K562 (cell line): ENCODE data around the gene SIGLEC11. TPM values are rescaled to one million over a fixed set of nuclear protein-coding genes. Genes with fewer than 3 reads are reported as not detected.
A peak's percentile ranks its signal among the peaks of the same experiment; 100 is the strongest.

Source experiments
- ATAC-seq: fragments of 200-7000 bp; cut with Tn5 transposase; 3 replicates; pipeline ENCODE4 v1.9.1; 2020; ENCODE audit warnings: moderate library complexity
- BruUV-seq: library from RNA; stranded (reverse); fragments of 400-500 nt; replicated peaks from 2 replicates; lab custom pipeline; 2021; lab: Mats Ljungman, UMichigan
- CTCF ChIA-PET: fragments of 300-600 bp; formaldehyde crosslinking; extraction: SDS; loops from one replicate; lab custom pipeline; 2021; ENCODE audit warnings: low intra/inter-chr PET ratio; lab: Yijun Ruan, JAX
- POLR2A ChIA-PET: fragments of 300-600, 350-650 bp; sonication (Branson Sonifier 250); formaldehyde crosslinking; extraction: SDS; loops from one replicate; lab custom pipeline; 2021; ENCODE audit warnings: antibody characterized with exemption, inconsistent platforms; lab: Yijun Ruan, JAX
- DNase-seq, 4 experiments: peaks; one replicate each; pipeline versions ENCODE4 v3.0.0 to v3.0.0-alpha.2; 2011 to 2018; ENCODE audit warnings: low spot score in 3 of 4, mixed read lengths in 3 of 4; ENCODE audit errors: extremely low read depth in 1 of 4
- FAIRE-seq: peaks from 2 replicates; lab custom pipeline; 2011; peaks lifted over from hg19 to GRCh38; lab: Jason Lieb, UNC
- H2AFZ ChIP-seq: 2 replicates; pipeline ENCODE4 v1.6.0; 2011; ENCODE audit warnings: low read depth, low read length, control low read depth, inconsistent platforms
- H3K27ac ChIP-seq: fragments of 200-600 bp; 3 replicates; pipeline ENCODE4 v1.8.0; 2011; ENCODE audit warnings: low read depth, mild to moderate bottlenecking, control low read depth, inconsistent platforms, low read length, moderate library complexity, mixed read lengths; ENCODE audit errors: extremely low read depth
- H3K27me3 ChIP-seq, 2 experiments: fragments of 300-600 bp in 1 of 2; 2 replicates in 1 of 2; 3 replicates in 1 of 2; pipeline versions ENCODE4 v1.6.0 to v1.8.0; 2011; ENCODE audit warnings: inconsistent platforms in 2 of 2, low read length in 2 of 2, mild to moderate bottlenecking in 1 of 2, mixed read lengths in 1 of 2, moderate library complexity in 1 of 2; ENCODE audit not compliant: control insufficient read depth in 2 of 2, insufficient read depth in 2 of 2
- H3K36me3 ChIP-seq: fragments of 300-600 bp; 3 replicates; pipeline ENCODE4 v1.8.0; 2011; ENCODE audit warnings: mild to moderate bottlenecking, low read length, inconsistent platforms; ENCODE audit not compliant: control insufficient read depth, insufficient read depth
- H3K4me1 ChIP-seq, 2 experiments: fragments of 200-600 bp in 1 of 2; replicated peaks in 1 of 2; 2 replicates in 1 of 2; 3 replicates in 1 of 2; pipeline versions ENCODE4 v1.5.1 to v1.8.0; 2011; ENCODE audit warnings: inconsistent platforms in 2 of 2, low read length in 2 of 2, mild to moderate bottlenecking in 1 of 2, mixed read lengths in 1 of 2, moderate library complexity in 1 of 2; ENCODE audit not compliant: control insufficient read depth in 2 of 2, insufficient read depth in 2 of 2
- H3K4me2 ChIP-seq: 2 replicates; pipeline ENCODE4 v1.6.1; 2011; ENCODE audit warnings: low read length, control low read depth, inconsistent platforms, mixed read lengths; ENCODE audit not compliant: insufficient read depth
- H3K4me3 ChIP-seq: fragments of 200-600 bp; sonication (generic), shearing (Covaris generic); 2 replicates; pipeline ENCODE4 v1.5.1; 2016; ENCODE audit warnings: control low read depth, inconsistent platforms
- H3K79me2 ChIP-seq: fragments of 200-600 bp; 3 replicates; pipeline ENCODE4 v1.8.0; 2011; ENCODE audit warnings: low read length, inconsistent platforms; ENCODE audit not compliant: control insufficient read depth, insufficient read depth
- H3K9ac ChIP-seq, 2 experiments: 2 replicates each; pipeline versions ENCODE4 v1.6.0 to v1.6.1; 2011; ENCODE audit warnings: low read depth in 2 of 2, low read length in 2 of 2, control low read depth in 1 of 2, inconsistent platforms in 1 of 2, mild to moderate bottlenecking in 1 of 2, mixed read lengths in 1 of 2; ENCODE audit not compliant: insufficient read depth in 1 of 2
- H3K9me1 ChIP-seq: one replicate; pipeline ENCODE4 v1.6.0; 2011; ENCODE audit warnings: inconsistent platforms, mild to moderate bottlenecking, low read length, moderate library complexity; ENCODE audit not compliant: control insufficient read depth, insufficient read depth
- H3K9me3 ChIP-seq: replicated peaks from 2 replicates; pipeline ENCODE4 v1.5.1; 2011; ENCODE audit warnings: low read depth, low read length, inconsistent platforms; ENCODE audit not compliant: control insufficient read depth, insufficient read depth
- H4K20me1 ChIP-seq: replicated peaks from 2 replicates; pipeline ENCODE4 v1.6.1; 2011; ENCODE audit warnings: low read length, inconsistent platforms, mixed read lengths; ENCODE audit not compliant: control insufficient read depth, insufficient read depth
- COPS2 ChIP-seq: fragments of 450-650 bp; conservative IDR thresholded peaks from 2 replicates; pipeline ENCODE4 v1.6.1; 2016; ENCODE audit warnings: mild to moderate bottlenecking, moderate library complexity
- CREBBP ChIP-seq: IDR thresholded peaks from one replicate; pipeline ENCODE4 v1.6.1; 2012; ENCODE audit warnings: low read depth, mild to moderate bottlenecking, control low read depth, inconsistent platforms, low read length
- MYBL2 ChIP-seq, 2 experiments: fragments of 450-650 bp in 1 of 2; sonication (generic) in 1 of 2; formaldehyde crosslinking in 1 of 2; IDR thresholded peaks; 2 replicates each; pipeline versions ENCODE4 v1.6.1 to v1.8.1; 2017 to 2022; ENCODE audit warnings: borderline replicate concordance in 1 of 2, inconsistent platforms in 1 of 2, low read depth in 1 of 2, mild to moderate bottlenecking in 1 of 2, missing genetic modification reagents in 1 of 2, moderate library complexity in 1 of 2
- NR4A1 ChIP-seq, 2 experiments: fragments of 250-450 bp in 1 of 2; fragments of 450-650 bp in 1 of 2; sonication (Bioruptor Pico) in 1 of 2; IDR thresholded peaks; 2 replicates each; pipeline versions ENCODE4 v1.4.0 to v1.6.1; 2016 to 2020; ENCODE audit warnings: mild to moderate bottlenecking in 2 of 2, missing compliant biosample characterization in 1 of 2, missing genetic modification characterization in 1 of 2, moderate library complexity in 1 of 2
- POLR2G ChIP-seq: fragments of 200-400 bp; formaldehyde crosslinking; IDR thresholded peaks from 2 replicates; pipeline ENCODE4 v1.6.1; 2017; ENCODE audit warnings: low read depth, mild to moderate bottlenecking, antibody characterized with exemption, low read length, moderate library complexity
- SMARCA5 ChIP-seq: fragments of 450-650 bp; IDR thresholded peaks from 2 replicates; pipeline ENCODE4 v1.6.1; 2016
- TCF3 ChIP-seq: sonication (generic); formaldehyde crosslinking; IDR thresholded peaks from 2 replicates; pipeline ENCODE4 v1.4.0; 2020; ENCODE audit warnings: mild to moderate bottlenecking, missing genetic modification reagents
- WGBS: fragments of 100-300 bp; shearing (Covaris generic); methylation state at CpG from one replicate; pipeline ENCODE4 v1.1.6; 2016; ENCODE audit warnings: low coverage, mixed read lengths; ENCODE audit not compliant: insufficient coverage; ENCODE audit errors: missing lambda C conversion rate; 5-methylcytosine and 5-hydroxymethylcytosine counted together
- in situ Hi-C: fragments of 300-500 bp; cut with MboI; formaldehyde crosslinking; loops from 4 replicates; pipeline ENCODE4 v1.15.0; 2018; ENCODE audit warnings: inconsistent platforms, mixed read lengths
- intact Hi-C: fragments of 100-400 bp; cut with micrococcal nuclease; formaldehyde crosslinking; loops from 2 replicates; pipeline ENCODE4 v1.14.2; 2022
- polyA plus RNA-seq, 8 experiments: library from polyadenylated mRNA; depleted of rRNA in 4 of 8; stranded (reverse) in 5 of 8; unstranded in 3 of 8; fragments of >200 nt; fragmentation: Nextera tagmentation in 2 of 8; fragmentation: Illumina TruSeq in 1 of 8; extraction: Ambion mirVana in 2 of 8; extraction: Trizol in 1 of 8; gene quantifications; 2 replicates each; pipeline versions ENCODE4 v1.2.1 to v1.2.3, GENCODE V29; 2011 to 2014; ENCODE audit warnings: inconsistent platforms in 1 of 8, missing spikeins in 1 of 8
- total RNA-seq, 7 experiments: library from RNA; depleted of rRNA in 6 of 7; stranded (reverse); fragments of >200 nt in 6 of 7; fragmentation: Illumina TruSeq in 2 of 7; extraction: Trizol in 2 of 7; gene quantifications; 2 replicates each; pipeline versions ENCODE4 v1.2.1 to v1.2.3, GENCODE V29; 2011 to 2021; ENCODE audit warnings: low replicate concordance in 1 of 7
- TF ChIP-seq, protein P1 (sequence below): IDR thresholded peaks from 2 replicates; pipeline ENCODE4 v1.6.1; 2012; ENCODE audit warnings: low read depth, low read length, improper control_type of control experiment, borderline replicate concordance

The SIGLEC11 gene
- total and polyA plus RNA-seq, 9 of the 15 experiments (the other 6 are each of a cell fraction or from before 2014, with no cell fraction given) = not detected

GRCh38 chr19:49976496-49976895 is 15.5 kb upstream of the SIGLEC11 start (continued):
- TF ChIP-seq MYBL2 (IDR thresholded peaks at IDR 0.05; ENCODE audit: low read depth) (no peak), MYBL2 (CRISPR knock-in tag; IDR thresholded peaks at IDR 0.05; ENCODE audit: borderline replicate concordance) (no peak), NR4A1 (CRISPR knock-in tag; IDR thresholded peaks at IDR 0.05) (no peak), NR4A1 (tag; IDR thresholded peaks at IDR 0.05) (no peak), TCF3 (CRISPR knock-in tag) (peak; percentile 56)
- TF ChIP-seq, protein P1, sequence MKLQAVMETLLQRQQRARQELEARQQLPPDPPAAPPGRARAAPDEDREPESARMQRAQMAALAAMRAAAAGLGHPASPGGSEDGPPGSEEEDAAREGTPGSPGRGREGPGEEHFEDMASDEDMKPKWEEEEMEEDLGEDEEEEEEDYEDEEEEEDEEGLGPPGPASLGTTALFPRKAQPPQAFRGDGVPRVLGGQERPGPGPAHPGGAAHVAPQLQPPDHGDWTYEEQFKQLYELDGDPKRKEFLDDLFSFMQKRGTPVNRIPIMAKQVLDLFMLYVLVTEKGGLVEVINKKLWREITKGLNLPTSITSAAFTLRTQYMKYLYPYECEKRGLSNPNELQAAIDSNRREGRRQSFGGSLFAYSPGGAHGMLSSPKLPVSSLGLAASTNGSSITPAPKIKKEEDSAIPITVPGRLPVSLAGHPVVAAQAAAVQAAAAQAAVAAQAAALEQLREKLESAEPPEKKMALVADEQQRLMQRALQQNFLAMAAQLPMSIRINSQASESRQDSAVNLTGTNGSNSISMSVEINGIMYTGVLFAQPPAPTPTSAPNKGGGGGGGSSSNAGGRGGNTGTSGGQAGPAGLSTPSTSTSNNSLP = no peak
- TF ChIP-seq, all 486 proteins: peak for 8

GRCh38 chr19:49975051-49975450 is 14.1 kb upstream of the SIGLEC11 start:
- H3K9me3 ChIP-seq = no peaks in the 10 kb centered on the region
- no peak overlapping the region for H2AFZ ChIP-seq
- TF ChIP-seq POLR2G (peak; percentile 37; the same call in 1 of the 2 replicates), SMARCA5 (no peak), CREBBP (no peak), COPS2 (no peak)
- TF ChIP-seq, all 486 proteins: peak for 1
- H3K79me2 ChIP-seq = no peaks in the 10 kb centered on the region
- DNase-seq = no peak
- no peak overlapping the region for H3K4me3 ChIP-seq
- peaks cover 0 to 20% of the 10 kb centered on the region in 2 experiments; a peak in 3 of 5 replicates for H3K4me1 ChIP-seq
- intact Hi-C loops (no loop called here), in situ Hi-C loops (loop anchor here (5.0 kb wide), 1 partner anchor 38 kb away; no protein-coding TSS in a partner anchor)
- BruUV-seq = no TSS peak
- CTCF ChIA-PET = no interaction called here
- H3K27me3 ChIP-seq = peaks cover 0 to 4% of the 10 kb centered on the region in 2 experiments; a peak in 2 of 5 replicates
- peaks cover 5% of the 10 kb centered on the region for H3K9me1 ChIP-seq
- H3K36me3 ChIP-seq = no peaks in the 10 kb centered on the region; the same call in 2 of the 3 replicates
- H3K27ac ChIP-seq = no peak overlapping the region
- H3K9ac ChIP-seq = peak overlapping the region in 1 of 2 experiments; percentile 68; a peak in 2 of 4 replicates
- 30% methylated on average over 7 of the region's 7 CpGs for WGBS
- no peak overlapping the region for H3K4me2 ChIP-seq
- H4K20me1 ChIP-seq = peaks cover 5% of the 10 kb centered on the region; the same call in 1 of the 2 replicates
- POLR2A ChIA-PET = interaction anchor here (0.6 kb wide), 2 partner anchors 20 to 279 kb away, joined by 3 read pairs; no protein-coding TSS in a partner anchor
- FAIRE-seq = no peak
- no peak for ATAC-seq
